GM19397 (cell line): Measurements from ENCODE around the gene SCAANT1.

Experiments used
- ATAC-seq: cut with Tn5 transposase; IDR thresholded peaks from one replicate; pipeline ENCODE4 v1.9.1; 2021; ENCODE audit warnings: mild to moderate bottlenecking, moderate library complexity; ENCODE audit not compliant: unreplicated experiment

SCAANT1 gene

GRCh38 chr3:63864008-63864964 lies 47.9 kb downstream of the SCAANT1 start:
- ATAC-seq: peak; percentile 52

GRCh38 chr3:63863150-63864007 lies 48.8 kb downstream of the SCAANT1 start, which contains the start of the genes ATXN7 and THOC7:
ATXN7 (plus strand) TSS chr3:63863867; CDS start chr3:63912599, 48,732 bp downstream.
THOC7 (minus strand) TSS chr3:63863805; CDS start chr3:63863790, 15 bp downstream.
- peak; percentile 79 for ATAC-seq

- ATAC-seq: no peak
These were observed 49.4 kb downstream of the SCAANT1 start for GRCh38 chr3:63862804-63863149.
